AG04449 (cell line): Measurements from ENCODE around the gene DTNBP1.

Experiments
- CTCF ChIA-PET: fragments of 350-600 bp; formaldehyde crosslinking; extraction: SDS; loops from one replicate; lab custom pipeline; 2021; ENCODE audit warnings: antibody characterized with exemption; lab: Yijun Ruan, JAX
- POLR2A ChIA-PET: fragments of 400-600, 350-600 bp; formaldehyde crosslinking; extraction: SDS; loops from one replicate; lab custom pipeline; 2020; ENCODE audit warnings: antibody characterized with exemption, inconsistent platforms; lab: Yijun Ruan, JAX
- DNase-seq: peaks from one replicate; pipeline ENCODE4 v3.0.0-alpha.2; 2010; ENCODE audit warnings: low read depth, low spot score
- H3K4me3 ChIP-seq: 2 replicates; pipeline ENCODE4 v1.5.1; 2011; ENCODE audit warnings: low read depth, mild to moderate bottlenecking, control low read depth, low read length
- CTCF ChIP-seq: IDR thresholded peaks from one replicate; pipeline ENCODE4 v1.5.1; 2011; ENCODE audit warnings: mild to moderate bottlenecking, moderate library complexity, low read length, control low read depth, inconsistent platforms; ENCODE audit not compliant: insufficient read depth; ENCODE audit errors: missing control alignments

DTNBP1 gene

GRCh38 chr6:15662326-15663129 lies at the start of gene DTNBP1:
DTNBP1 (minus strand) TSS chr6:15663028; CDS start chr6:15662869, 159 bp downstream.
- ChIA-PET CTCF (interaction anchor here (0.6 to 1.0 kb wide), 3 partner anchors 9 to 539 kb away, joined by 3 read pairs; no protein-coding TSS in a partner anchor), POLR2A (no interaction called here)
- TF ChIP-seq CTCF = no peak
- no peak for DNase-seq
- peak within 1 kb of the TSS; percentile 76 for H3K4me3 ChIP-seq

DNA sequence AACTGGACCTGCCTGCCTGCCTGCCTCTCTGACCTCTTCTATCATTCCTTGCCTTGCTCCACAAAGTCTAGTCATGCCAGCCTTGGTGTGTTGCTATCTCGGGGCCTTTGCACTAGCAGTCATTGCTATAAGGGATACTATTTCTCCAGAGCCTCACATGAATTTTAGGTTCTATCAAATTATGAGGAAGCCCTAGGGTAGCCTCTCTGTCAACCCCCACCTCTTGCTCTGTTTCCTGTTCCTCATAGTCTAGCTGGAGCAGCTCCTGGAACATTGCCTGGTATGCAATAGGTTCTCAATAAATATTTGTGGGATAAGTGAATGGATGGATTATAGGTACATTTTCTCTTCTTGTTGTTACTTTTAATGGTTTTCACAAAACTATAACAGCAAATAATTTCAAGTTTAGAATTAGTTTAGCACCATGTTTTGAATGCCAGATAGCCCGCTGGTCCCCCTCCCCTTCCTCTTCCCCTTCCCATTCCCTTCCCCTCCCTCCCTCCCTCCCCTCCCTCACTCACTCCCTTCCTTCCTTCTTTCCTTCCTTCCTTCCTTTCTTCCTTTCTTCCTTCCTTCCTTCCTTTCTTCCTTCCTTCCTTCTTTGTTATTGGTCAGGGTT lies 46.9 kb upstream of the DTNBP1 start:
- no peak for DNase-seq
- ChIA-PET CTCF (no interaction called here), POLR2A (no interaction called here)
- no peak overlapping the region for H3K4me3 ChIP-seq
- no peak for TF ChIP-seq CTCF

DNA sequence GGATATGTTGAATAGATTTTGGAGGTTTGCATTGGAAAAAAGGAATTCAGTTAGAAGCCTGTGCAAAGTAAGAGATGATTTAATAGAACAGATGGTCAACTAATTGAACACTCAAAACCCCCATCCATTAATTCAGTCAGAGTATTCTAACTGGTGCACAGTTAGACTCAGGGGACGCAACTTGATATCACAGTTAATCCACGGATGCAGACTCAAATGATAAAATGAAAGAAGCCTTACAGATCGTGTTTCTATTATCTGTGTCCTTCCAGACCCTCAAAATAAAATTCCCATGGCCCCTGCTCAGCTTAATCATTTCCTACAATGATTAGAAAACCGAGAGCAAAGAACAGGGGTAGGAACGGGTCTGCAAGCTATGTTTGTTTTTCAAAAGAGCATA lies 45.4 kb upstream of the DTNBP1 start:
- DNase-seq = no peak
- no peak for TF ChIP-seq CTCF
- ChIA-PET POLR2A (no interaction called here), CTCF (interaction anchor here (0.6 kb wide), 2 partner anchors 16 to 41 kb away, joined by 3 to 4 read pairs; no protein-coding TSS in a partner anchor)
- H3K4me3 ChIP-seq = no peak overlapping the region

- ChIA-PET CTCF (interaction anchor here (0.7 to 2.0 kb wide), 2 partner anchors 14 to 477 kb away, joined by 3 to 15 read pairs; no protein-coding TSS in a partner anchor), POLR2A (no interaction called here)
- TF ChIP-seq CTCF = no peak
- no peak for DNase-seq
- no peak overlapping the region for H3K4me3 ChIP-seq
Measured at GRCh38 chr6:15705981-15706380, 43.2 kb upstream of the DTNBP1 start.

DNA sequence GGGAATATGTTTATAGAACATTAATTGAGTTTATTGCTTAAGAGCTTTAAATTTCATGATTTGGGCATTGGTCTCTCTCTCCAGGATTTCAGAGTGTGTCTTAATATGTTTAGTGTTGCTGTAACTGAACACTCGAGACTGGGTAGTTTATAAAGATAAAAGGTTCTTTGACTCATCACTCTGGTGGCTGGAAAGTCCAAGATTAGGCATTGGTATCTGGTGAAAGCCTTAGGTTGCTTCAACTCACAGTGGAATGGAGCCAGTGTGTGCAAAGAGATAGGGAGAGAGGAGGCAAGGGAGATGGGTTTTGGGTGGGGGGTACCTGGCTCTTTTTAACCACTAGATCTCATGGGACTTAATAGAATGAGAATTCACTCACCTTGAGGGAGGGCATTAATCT lies 35.6 kb upstream of the DTNBP1 start:
- ChIA-PET CTCF (interaction anchor here (2.8 to 7.6 kb wide), 2 partner anchors 485 to 509 kb away, joined by 15 to 145 read pairs; no protein-coding TSS in a partner anchor), POLR2A (no interaction called here)
- no peak overlapping the region for H3K4me3 ChIP-seq
- TF ChIP-seq CTCF = no peak
- DNase-seq = no peak

DNA sequence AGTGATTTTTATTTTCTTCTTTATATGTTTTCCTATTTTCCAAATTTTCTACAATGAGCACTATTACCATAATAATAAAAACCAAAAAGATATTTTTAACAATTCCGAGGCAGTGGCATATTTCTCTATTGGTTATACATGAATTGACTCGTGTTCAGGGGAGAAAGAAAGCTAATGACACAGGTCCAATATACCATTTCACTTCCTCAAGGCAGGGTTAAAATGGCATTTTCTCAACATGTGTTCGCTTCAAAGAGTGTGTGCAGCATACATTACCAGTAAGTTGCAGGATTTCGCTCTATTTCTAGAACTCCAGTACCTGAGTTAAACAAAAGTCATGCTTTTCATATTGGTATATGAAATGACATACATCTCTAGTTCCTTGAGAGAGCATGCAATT lies 35.1 kb upstream of the DTNBP1 start:
- H3K4me3 ChIP-seq = no peak overlapping the region
- TF ChIP-seq CTCF = no peak
- ChIA-PET POLR2A (no interaction called here), CTCF (interaction anchor here (2.8 to 7.6 kb wide), 2 partner anchors 485 to 509 kb away, joined by 15 to 145 read pairs; no protein-coding TSS in a partner anchor)
- DNase-seq = no peak
